ENCODE results near the gene MARS2. TPM values are rescaled to one million over a fixed set of nuclear protein-coding genes. Genes with fewer than 3 reads are reported as not detected.
"Not testable (repeated sequence)": the region's sequence is repeated elsewhere in the genome, so short reads cannot be mapped to it uniquely, and the experiment has no call there.

MARS2 gene
- total RNA-seq = 6.1 and 8.5 TPM in 2 replicates

GRCh38 chr2:197705121-197705911 lies at the start of gene MARS2:
MARS2 (plus strand) TSS chr2:197705369; CDS start chr2:197705406, 37 bp downstream.
- DNase-seq (ENCODE audit: low read depth, low spot score) = peak; percentile 67

DNA sequence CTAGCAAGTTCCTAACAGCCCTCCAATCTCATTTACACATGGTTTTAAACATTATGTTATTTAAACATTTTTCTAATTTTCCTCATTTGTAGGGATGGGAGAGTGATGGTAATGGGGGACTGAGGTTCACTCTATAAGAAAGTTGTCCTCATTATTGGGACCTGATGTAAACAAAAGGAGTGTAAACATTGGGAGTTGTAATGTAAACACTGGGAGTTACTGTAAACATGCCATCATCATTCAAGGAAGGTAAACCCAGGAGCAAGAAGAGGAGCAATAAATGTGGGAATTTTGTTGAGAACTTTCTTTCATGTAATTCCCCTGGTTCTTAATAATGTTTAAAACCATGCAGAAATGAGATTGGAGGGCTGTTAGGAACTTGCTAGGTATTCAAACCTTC lies 47.6 kb upstream of the MARS2 start:
- DNase-seq (ENCODE audit: low read depth, low spot score) = no peak

GRCh38 chr2:197661626-197662025 lies 43.5 kb upstream of the MARS2 start:
- no peak for DNase-seq (ENCODE audit: low read depth, low spot score)

DNA sequence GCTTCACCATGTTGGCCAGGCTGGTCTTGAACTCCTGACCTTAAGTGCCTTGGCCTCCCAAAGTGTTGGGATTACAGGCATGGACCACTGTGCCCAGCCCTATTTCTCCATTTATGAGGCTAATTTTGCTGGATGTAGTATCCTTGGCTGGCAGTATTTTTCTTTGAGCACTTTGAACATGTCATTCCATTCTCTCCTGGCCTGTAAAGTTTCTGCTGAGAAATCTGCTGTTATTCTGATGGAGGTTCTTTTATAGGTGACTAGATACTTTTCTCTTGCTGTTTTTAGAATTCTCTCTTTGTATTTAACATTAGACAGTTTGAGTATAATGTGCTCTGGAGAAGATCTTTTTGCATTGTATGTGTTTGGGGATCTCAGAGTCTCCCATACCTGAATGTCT lies 38.9 kb upstream of the MARS2 start:
- DNase-seq (ENCODE audit: low read depth, low spot score) = no peak

DNA sequence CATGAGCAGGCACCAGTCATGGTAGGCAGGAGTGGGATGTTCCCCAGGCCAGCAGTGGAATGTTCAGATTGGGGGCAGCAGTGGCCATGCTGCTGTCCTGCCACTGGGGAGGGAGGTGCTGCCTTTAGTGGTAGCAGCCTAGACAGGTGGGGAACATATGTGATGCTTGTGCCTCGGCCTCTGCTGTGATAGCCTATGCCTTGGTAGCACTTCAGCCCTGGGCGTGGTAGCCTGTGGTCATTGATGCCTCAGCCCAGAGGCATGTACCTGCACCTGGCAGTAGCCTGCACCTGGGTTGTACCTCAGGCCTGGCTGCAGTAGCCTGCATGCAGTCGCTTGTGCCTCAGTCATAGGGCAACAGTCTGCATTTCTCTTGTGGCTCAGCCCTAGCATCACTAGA lies 36.9 kb upstream of the MARS2 start:
- no peak for DNase-seq (ENCODE audit: low read depth, low spot score)

DNA sequence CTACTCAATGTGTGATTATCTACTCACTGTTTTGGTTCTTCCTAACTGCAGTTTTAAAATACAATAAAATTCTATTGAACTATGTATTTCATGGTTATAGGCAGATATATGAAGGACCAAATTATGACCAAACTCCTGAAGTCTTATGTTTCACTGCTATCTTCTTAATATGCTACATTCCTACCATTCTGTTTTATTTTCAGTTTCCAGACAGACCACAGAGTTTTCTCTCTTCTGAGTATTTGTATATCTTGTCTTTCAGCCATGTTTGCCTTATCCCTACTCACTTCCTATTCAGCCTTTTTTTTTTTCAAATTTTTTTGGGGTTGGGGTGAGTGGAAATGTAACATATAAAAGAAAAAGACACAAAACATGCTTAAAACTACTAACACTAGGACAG lies 36.1 kb upstream of the MARS2 start:
- DNase-seq (ENCODE audit: low read depth, low spot score) = no peak

GRCh38 chr2:197672371-197672893 lies 32.7 kb upstream of the MARS2 start:
- no peak for DNase-seq (ENCODE audit: low read depth, low spot score)

DNA sequence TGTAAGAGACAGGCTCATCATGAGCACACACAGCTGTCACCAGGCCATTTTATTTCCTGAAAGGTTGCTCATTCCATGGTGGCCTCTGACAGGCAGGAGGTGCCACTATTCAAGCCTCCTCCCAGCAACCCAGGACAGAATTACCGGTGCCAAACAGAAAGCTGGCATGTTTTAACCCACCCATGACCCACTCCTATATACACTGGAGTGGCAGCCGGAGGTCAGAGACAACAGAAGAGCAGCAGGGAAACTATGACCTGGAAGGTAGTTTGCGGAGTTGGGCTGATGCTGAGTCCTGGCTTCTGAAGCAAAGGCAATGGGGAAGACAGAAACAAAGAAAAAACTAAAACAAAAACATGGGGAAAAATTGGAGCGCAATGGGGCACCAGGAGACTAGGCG lies 32.1 kb upstream of the MARS2 start:
- DNase-seq (ENCODE audit: low read depth, low spot score) = no peak

DNA sequence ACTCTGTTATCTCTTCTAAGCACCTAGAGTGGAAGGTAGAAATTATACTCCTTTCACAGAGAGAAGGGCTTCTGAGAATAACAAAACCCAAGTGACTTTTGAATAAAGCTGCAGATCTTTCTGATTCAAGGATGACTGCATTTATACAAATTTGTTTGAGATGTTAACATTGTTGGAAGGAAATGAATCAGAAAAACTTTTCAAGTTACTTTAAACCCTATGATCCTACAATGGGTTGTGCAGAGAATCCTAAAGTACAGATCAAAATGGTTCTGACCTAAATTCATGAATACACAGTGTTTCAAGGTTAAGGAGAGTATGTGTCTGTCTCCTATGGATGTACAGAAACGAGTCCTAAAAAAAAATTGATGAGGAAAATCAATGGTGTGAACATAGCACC lies 31.6 kb upstream of the MARS2 start:
- DNase-seq (ENCODE audit: low read depth, low spot score) = no peak

- DNase-seq (ENCODE audit: low read depth, low spot score) = no peak
These were observed 31.1 kb upstream of the MARS2 start for GRCh38 chr2:197674060-197674459.

GRCh38 chr2:197674591-197674990 lies 30.6 kb upstream of the MARS2 start:
- no peak for DNase-seq (ENCODE audit: low read depth, low spot score)

DNA sequence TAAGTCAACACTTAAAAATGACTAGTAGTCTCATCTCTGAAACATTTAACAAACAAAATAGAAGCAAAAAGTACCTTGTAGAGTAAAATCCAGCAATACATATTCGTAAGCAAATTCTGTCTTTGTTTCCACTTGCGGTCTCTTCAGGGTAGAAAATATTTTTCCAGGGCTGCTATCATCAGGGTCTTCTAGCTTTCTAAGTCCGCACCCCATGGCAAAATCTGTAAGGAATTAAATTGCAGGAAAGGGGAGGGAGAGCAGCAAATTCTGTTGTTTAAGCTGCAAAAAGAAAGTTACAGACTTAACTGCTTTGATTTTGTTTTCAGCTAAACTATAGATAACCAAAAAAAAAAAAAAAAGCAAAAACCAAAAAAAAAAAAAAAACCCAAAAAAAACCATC lies 29.9 kb upstream of the MARS2 start, which contains the start of gene RFTN2:
RFTN2 (minus strand) TSS at position 342 of the 400 bp plus-strand sequence; CDS start at position 213, 129 bp downstream.
- DNase-seq (ENCODE audit: low read depth, low spot score) = no peak

DNA sequence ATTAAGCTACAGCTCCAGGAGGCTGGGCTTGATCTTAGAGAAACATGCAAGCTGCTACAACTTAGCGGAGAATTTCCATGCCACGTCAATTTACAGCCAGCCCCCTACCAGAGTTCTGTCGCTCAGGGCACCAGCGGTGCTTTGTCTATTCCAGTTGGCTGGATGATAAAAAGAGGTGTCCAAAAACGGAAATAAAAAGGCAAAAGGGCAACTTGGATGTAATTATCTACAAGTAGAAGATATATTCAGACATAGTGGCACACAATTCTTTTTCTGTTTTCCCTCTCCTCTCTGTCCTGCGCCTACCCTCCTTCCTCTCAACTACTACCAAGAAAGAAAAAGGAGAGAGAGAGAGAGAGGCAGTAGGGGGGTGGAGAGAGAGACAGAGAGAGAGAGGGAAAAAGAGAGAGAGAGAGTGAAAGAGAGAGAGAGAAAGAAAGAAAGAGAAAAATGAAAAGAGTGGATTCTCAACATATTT lies 29.4 kb upstream of the MARS2 start:
- peak; percentile 48 for DNase-seq (ENCODE audit: low read depth, low spot score)

DNA sequence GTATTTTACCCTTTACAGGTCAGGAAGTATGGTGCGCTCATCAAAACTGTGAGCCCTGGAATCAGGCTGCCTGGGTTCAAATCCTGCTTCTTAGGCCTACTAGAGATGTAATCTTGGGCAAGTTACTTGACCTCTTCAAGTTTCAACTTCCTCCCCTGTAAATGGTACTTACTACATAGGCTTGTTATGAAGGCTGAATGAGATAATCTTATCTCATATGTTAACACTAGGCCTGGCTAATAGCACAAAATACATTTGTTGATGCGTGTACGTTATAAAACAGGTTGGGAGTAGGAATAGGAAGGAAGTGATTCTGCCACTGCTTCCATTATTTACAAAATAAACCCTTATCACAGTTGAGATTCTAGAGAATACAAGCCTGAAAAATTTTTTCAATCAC lies 28.1 kb upstream of the MARS2 start:
- DNase-seq (ENCODE audit: low read depth, low spot score) = no peak

DNA sequence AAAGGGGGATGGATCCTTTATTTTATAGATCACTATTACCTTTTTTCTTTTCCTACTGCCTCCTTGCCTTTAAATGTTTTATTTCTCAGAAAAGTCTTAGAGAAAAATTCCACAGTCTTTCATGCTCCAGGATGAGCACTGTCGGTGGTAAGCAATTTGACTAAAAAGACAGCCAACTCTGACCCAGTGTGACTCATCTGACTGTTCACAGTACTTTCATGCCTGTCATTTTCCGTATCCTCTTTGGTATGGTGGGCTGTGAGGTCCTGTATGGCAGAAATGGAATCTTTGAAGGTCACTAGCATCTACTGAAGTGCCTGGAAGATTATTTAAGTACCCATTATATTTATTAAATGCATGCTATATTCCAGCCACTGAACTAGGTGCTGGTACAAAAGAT lies 27.7 kb upstream of the MARS2 start:
- DNase-seq (ENCODE audit: low read depth, low spot score) = no peak

DNA sequence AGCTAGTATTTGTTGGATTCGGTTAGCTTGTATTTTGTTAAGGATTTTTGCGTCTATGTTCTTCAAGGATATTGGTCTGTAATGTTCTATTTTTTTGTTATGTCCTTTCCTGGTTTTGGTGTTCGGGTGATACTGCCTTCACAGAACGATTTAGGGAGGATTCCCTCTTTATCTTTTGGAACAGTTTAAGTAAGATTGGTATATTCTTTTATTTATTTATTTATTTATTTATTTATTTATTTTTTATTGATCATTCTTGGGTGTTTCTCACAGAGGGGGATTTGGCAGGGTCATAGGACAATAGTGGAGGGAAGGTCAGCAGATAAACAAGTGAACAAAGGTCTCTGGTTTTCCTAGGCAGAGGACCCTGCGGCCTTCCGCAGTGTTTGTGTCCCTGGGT lies 10.0 kb upstream of the MARS2 start:
- DNase-seq (ENCODE audit: low read depth, low spot score) = not testable (repeated sequence)

GRCh38 chr2:197695971-197696370 lies 9.2 kb upstream of the MARS2 start:
- not testable (repeated sequence) for DNase-seq (ENCODE audit: low read depth, low spot score)

GRCh38 chr2:197696571-197696970 lies 8.6 kb upstream of the MARS2 start:
- not testable (repeated sequence) for DNase-seq (ENCODE audit: low read depth, low spot score)

GRCh38 chr2:197699724-197700123 lies 5.4 kb upstream of the MARS2 start:
- not testable (repeated sequence) for DNase-seq (ENCODE audit: low read depth, low spot score)

GRCh38 chr2:197700960-197701359 lies 4.2 kb upstream of the MARS2 start:
- DNase-seq (ENCODE audit: low read depth, low spot score) = no peak

GRCh38 chr2:197704434-197705120 lies 592 bp upstream of the MARS2 start:
- no peak for DNase-seq (ENCODE audit: low read depth, low spot score)

All from pulmonary artery endothelial cell (primary cell).